NCI-H2081 (cell line): ENCODE results near the gene ZFYVE21.
"Not testable (repeated sequence)": the region's sequence is repeated elsewhere in the genome, so short reads cannot be mapped to it uniquely, and the experiment has no call there.

Source experiments
- DNase-seq, 2 experiments: peaks; one replicate each; lab custom pipeline; 2025; lab: John Stamatoyannopoulos, UW

Gene ZFYVE21

GRCh38 chr14:103763730-103764488 is 48.3 kb downstream of the ZFYVE21 start:
- no peak for DNase-seq

GRCh38 chr14:103765526-103765925 is 49.9 kb downstream of the ZFYVE21 start:
- DNase-seq, result no peak

GRCh38 chr14:103767336-103767894 is 51.8 kb downstream of the ZFYVE21 start:
- no peak for DNase-seq

DNA sequence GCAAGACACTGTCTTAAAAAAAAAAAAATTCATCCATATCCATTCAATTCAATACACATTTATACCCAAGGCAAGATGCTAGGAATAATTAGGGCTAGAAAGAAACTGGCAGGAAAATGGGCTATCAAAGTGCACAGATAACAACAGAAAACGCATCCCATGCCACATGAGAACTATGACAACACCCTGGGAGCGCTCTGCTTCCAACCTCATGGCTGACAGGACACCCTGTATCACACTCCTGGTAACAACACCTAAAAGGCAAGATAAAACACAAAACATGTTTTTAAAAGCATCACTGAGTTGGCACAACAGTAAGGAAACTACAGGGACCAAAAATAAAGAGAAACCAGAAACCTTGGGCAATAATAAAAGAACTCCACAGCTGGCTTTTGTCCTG is 54.9 kb downstream of the ZFYVE21 start:
- DNase-seq, result no peak

GRCh38 chr14:103770902-103771301 is 55.3 kb downstream of the ZFYVE21 start:
- DNase-seq, result no peak

DNA sequence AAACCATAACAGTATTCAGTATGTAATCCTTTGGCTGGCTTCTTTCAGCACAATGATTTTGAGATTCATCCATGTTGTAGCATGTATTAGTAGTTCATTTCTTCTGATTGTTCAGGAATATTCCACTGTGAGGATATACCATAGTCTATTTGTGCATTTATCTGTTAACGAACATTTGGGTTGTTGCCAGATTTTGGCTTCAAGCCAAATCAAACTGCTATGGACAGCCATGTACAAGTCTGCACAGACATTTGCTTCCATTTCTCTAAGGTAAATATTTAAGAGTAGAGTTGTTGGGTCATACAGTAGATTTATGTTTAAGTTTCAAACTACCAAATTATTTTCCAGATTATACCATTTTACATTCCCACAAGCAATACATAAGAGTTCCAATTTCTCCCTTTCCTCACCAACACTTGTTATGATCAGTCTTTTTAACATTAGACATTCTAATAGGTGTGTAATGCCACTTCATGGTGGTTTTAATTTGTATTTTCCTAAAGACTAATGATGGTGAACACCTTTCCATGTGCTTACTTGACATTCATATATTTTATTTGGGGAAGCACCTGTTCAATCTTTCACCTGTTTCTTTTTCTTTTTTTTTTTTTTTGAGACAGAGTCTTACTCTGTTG is 56.6 kb downstream of the ZFYVE21 start:
- DNase-seq, result no peak

- DNase-seq, result no peak
Measured at GRCh38 chr14:103773521-103773920, 57.9 kb downstream of the ZFYVE21 start.

DNA sequence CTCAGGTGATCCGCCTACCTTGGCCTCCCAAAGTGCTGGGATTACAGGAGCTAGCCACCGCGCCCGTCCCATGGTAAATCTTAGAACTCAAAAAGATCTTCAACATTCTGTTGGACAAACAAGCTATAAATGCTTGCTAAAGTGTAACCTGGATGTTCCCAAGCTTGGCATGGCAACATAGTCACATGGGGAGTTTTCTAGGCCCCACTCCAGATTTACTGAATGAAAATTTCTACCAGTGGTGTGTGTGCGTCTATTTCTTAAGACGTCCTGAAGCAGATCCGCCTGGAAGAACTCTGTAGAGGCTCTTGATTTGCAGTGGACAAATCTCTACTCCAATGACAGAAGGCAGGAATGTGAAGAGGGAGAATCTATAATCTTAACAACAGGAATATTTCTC is 59.9 kb downstream of the ZFYVE21 start:
- no peak for DNase-seq

- not testable (repeated sequence) for DNase-seq
Measured at GRCh38 chr14:103776319-103776718, 60.7 kb downstream of the ZFYVE21 start.

- DNase-seq, result no peak
Measured at GRCh38 chr14:103782376-103782775, 66.8 kb downstream of the ZFYVE21 start.
